IMR-90 (cell line): Measurements from ENCODE around the gene FBXW7. TPM values are rescaled to one million over a fixed set of nuclear protein-coding genes. Genes with fewer than 3 reads are reported as not detected.

Experiments used
- ATAC-seq: fragments of 200-7000 bp; cut with Tn5 transposase; 2 replicates; pipeline ENCODE4 v1.9.1; 2020; ENCODE audit warnings: low read depth, mild to moderate bottlenecking, moderate library complexity
- BruUV-seq: library from RNA; stranded (reverse); fragments of 400-500 nt; replicated peaks from 2 replicates; lab custom pipeline; 2021; lab: Mats Ljungman, UMichigan
- CTCF ChIA-PET: fragments of 300-600 bp; formaldehyde crosslinking; extraction: SDS; loops from one replicate; lab custom pipeline; 2021; ENCODE audit warnings: antibody characterized with exemption; lab: Yijun Ruan, JAX
- POLR2A ChIA-PET: fragments of 300-600 bp; sonication (Branson Sonifier 250); formaldehyde crosslinking; loops from one replicate; lab custom pipeline; 2022; ENCODE audit warnings: antibody characterized with exemption; ENCODE audit not compliant: unreplicated experiment; lab: Charles Lee
- DNase-seq: peaks from one replicate; pipeline ENCODE4 v3.0.0; 2013
- H2AFZ ChIP-seq: replicated peaks from 2 replicates; pipeline ENCODE3; 2013; ENCODE audit warnings: low read length, mild to moderate bottlenecking; ENCODE audit not compliant: poor library complexity
- H2AK5ac ChIP-seq: 2 replicates; pipeline ENCODE4 v1.6.1; 2013; ENCODE audit warnings: low read depth, low read length, inconsistent platforms
- H2AK9ac ChIP-seq: replicated peaks from 2 replicates; pipeline ENCODE3; 2013; ENCODE audit warnings: mild to moderate bottlenecking, low read depth, low read length, moderate library complexity; ENCODE audit not compliant: poor library complexity
- H2BK120ac ChIP-seq: 2 replicates; pipeline ENCODE4 v1.6.1; 2013; ENCODE audit warnings: low read depth, low read length, inconsistent platforms
- H2BK15ac ChIP-seq: 3 replicates; pipeline ENCODE4 v1.6.1; 2013; ENCODE audit warnings: low read depth, low read length, inconsistent platforms
- H2BK20ac ChIP-seq: 2 replicates; pipeline ENCODE4 v1.6.1; 2013; ENCODE audit warnings: low read depth, mild to moderate bottlenecking, inconsistent platforms, low read length, moderate library complexity
- H2BK5ac ChIP-seq: 2 replicates; pipeline ENCODE4 v1.6.1; 2013; ENCODE audit warnings: mild to moderate bottlenecking, low read depth, low read length, inconsistent platforms; ENCODE audit not compliant: poor library complexity, severe bottlenecking
- H3K14ac ChIP-seq: replicated peaks from 2 replicates; pipeline ENCODE4 v1.6.1; 2013; ENCODE audit warnings: low read depth, low read length, inconsistent platforms
- H3K18ac ChIP-seq: 2 replicates; pipeline ENCODE4 v1.6.1; 2013; ENCODE audit warnings: low read depth, low read length, control low read depth
- H3K23ac ChIP-seq: 2 replicates; pipeline ENCODE4 v1.6.1; 2013; ENCODE audit warnings: low read depth, low read length, inconsistent platforms
- H3K27ac ChIP-seq: 2 replicates; pipeline ENCODE4 v1.5.1; 2013; ENCODE audit warnings: mild to moderate bottlenecking, control low read depth, low read length; ENCODE audit not compliant: insufficient read depth
- H3K27me3 ChIP-seq: 2 replicates; pipeline ENCODE4 v1.6.1; 2013; ENCODE audit warnings: low read length; ENCODE audit not compliant: control insufficient read depth, insufficient read depth
- H3K36me3 ChIP-seq: 2 replicates; pipeline ENCODE4 v1.6.1; 2013; ENCODE audit warnings: low read length, mixed read lengths; ENCODE audit not compliant: control insufficient read depth, insufficient read depth
- H3K4ac ChIP-seq: 2 replicates; pipeline ENCODE4 v1.6.1; 2013; ENCODE audit warnings: low read depth, low read length, inconsistent platforms
- H3K4me1 ChIP-seq: 2 replicates; pipeline ENCODE4 v1.6.1; 2013; ENCODE audit warnings: low read length, mixed read lengths; ENCODE audit not compliant: control insufficient read depth, insufficient read depth
- H3K4me2 ChIP-seq: 2 replicates; pipeline ENCODE4 v1.6.1; 2013; ENCODE audit warnings: low read depth, mild to moderate bottlenecking, control low read depth, low read length, moderate library complexity
- H3K4me3 ChIP-seq: 2 replicates; pipeline ENCODE4 v1.5.1; 2013; ENCODE audit warnings: low read depth, mild to moderate bottlenecking, control low read depth, low read length, moderate library complexity; ENCODE audit not compliant: insufficient read depth
- H3K56ac ChIP-seq: 2 replicates; pipeline ENCODE4 v1.6.1; 2013; ENCODE audit warnings: low read length, inconsistent platforms; ENCODE audit not compliant: insufficient read depth; ENCODE audit errors: extremely low read depth
- H3K79me1 ChIP-seq, 2 experiments: 2 replicates each; pipeline ENCODE4 v1.6.1; 2013; ENCODE audit warnings: low read length in 2 of 2, inconsistent platforms in 1 of 2, low read depth in 1 of 2
- H3K9ac ChIP-seq: 2 replicates; pipeline ENCODE4 v1.6.1; 2013; ENCODE audit warnings: low read depth, low read length, control low read depth
- H3K9me1 ChIP-seq: 2 replicates; pipeline ENCODE4 v1.6.1; 2013; ENCODE audit warnings: low read length, inconsistent platforms; ENCODE audit not compliant: insufficient read depth
- H3K9me3 ChIP-seq: 2 replicates; pipeline ENCODE4 v1.6.1; 2013; ENCODE audit warnings: low read length; ENCODE audit not compliant: control insufficient read depth, insufficient read depth
- H4K20me1 ChIP-seq: 2 replicates; pipeline ENCODE4 v1.6.1; 2013; ENCODE audit warnings: low read length, inconsistent platforms; ENCODE audit not compliant: insufficient read depth
- H4K5ac ChIP-seq: 2 replicates; pipeline ENCODE4 v1.6.1; 2013; ENCODE audit warnings: mild to moderate bottlenecking, low read depth, low read length, control low read depth
- H4K8ac ChIP-seq, 2 experiments: 2 replicates each; pipeline ENCODE4 v1.6.1; 2013; ENCODE audit warnings: low read depth in 2 of 2, low read length in 2 of 2, control low read depth in 1 of 2, inconsistent platforms in 1 of 2
- H4K91ac ChIP-seq: 2 replicates; pipeline ENCODE4 v1.6.1; 2013; ENCODE audit warnings: low read depth, low read length, inconsistent platforms; ENCODE audit not compliant: insufficient read depth
- BHLHE40 ChIP-seq: fragments of 150-350 bp; IDR thresholded peaks from 2 replicates; pipeline ENCODE4 v1.6.1; 2016; ENCODE audit warnings: mild to moderate bottlenecking, low read depth, low read length
- CEBPB ChIP-seq: IDR thresholded peaks from 2 replicates; pipeline ENCODE4 v1.6.1; 2012; ENCODE audit warnings: low read depth, low read length, improper control_type of control experiment
- CHD1 ChIP-seq: IDR thresholded peaks from 2 replicates; pipeline ENCODE4 v1.6.1; 2012; ENCODE audit warnings: low read depth, low read length, improper control_type of control experiment
- CTCF ChIP-seq: conservative IDR thresholded peaks from 2 replicates; pipeline ENCODE4 v1.5.1; 2012; ENCODE audit warnings: mild to moderate bottlenecking, low read depth, low read length, improper control_type of control experiment
- ELK1 ChIP-seq: fragments of 150-350 bp; IDR thresholded peaks from 2 replicates; pipeline ENCODE4 v1.6.1; 2016; ENCODE audit warnings: low read depth, mild to moderate bottlenecking, low read length, moderate library complexity, borderline replicate concordance
- FOS ChIP-seq: fragments of 150-350 bp; IDR thresholded peaks from 2 replicates; pipeline ENCODE4 v1.6.1; 2016; ENCODE audit warnings: low read depth, low read length
- MAFK ChIP-seq: IDR thresholded peaks from 2 replicates; pipeline ENCODE4 v1.6.1; 2012; ENCODE audit warnings: low read depth, low read length, improper control_type of control experiment
- MAZ ChIP-seq: IDR thresholded peaks from 2 replicates; pipeline ENCODE4 v1.6.1; 2012; ENCODE audit warnings: low read depth, mild to moderate bottlenecking, low read length, improper control_type of control experiment, moderate library complexity, borderline replicate concordance
- MXI1 ChIP-seq: IDR thresholded peaks from 2 replicates; pipeline ENCODE4 v1.6.1; 2012; ENCODE audit warnings: low read depth, mild to moderate bottlenecking, low read length, moderate library complexity, borderline replicate concordance
- NFE2L2 ChIP-seq: fragments of 150-350 bp; IDR thresholded peaks from 2 replicates; pipeline ENCODE4 v1.6.1; 2016; ENCODE audit warnings: low read depth, mild to moderate bottlenecking, low read length
- POLR2A ChIP-seq: IDR thresholded peaks from 2 replicates; pipeline ENCODE4 v1.6.1; 2012; ENCODE audit warnings: mild to moderate bottlenecking, low read depth, low read length
- RAD21 ChIP-seq: IDR thresholded peaks from 2 replicates; pipeline ENCODE4 v1.6.1; 2012; ENCODE audit warnings: low read length, improper control_type of control experiment
- RCOR1 ChIP-seq: IDR thresholded peaks from 2 replicates; pipeline ENCODE4 v1.6.1; 2012; ENCODE audit warnings: mild to moderate bottlenecking, low read length, improper control_type of control experiment; ENCODE audit not compliant: insufficient replicate concordance
- RFX5 ChIP-seq: IDR thresholded peaks from 2 replicates; pipeline ENCODE4 v1.8.0; 2012; ENCODE audit warnings: low read depth, mild to moderate bottlenecking, low read length, moderate library complexity
- SMC3 ChIP-seq: fragments of 150-350 bp; IDR thresholded peaks from 2 replicates; pipeline ENCODE4 v1.6.1; 2016; ENCODE audit warnings: low read depth, mild to moderate bottlenecking, antibody characterized with exemption, low read length, moderate library complexity
- USF2 ChIP-seq: fragments of 150-350 bp; IDR thresholded peaks from 2 replicates; pipeline ENCODE4 v1.6.1; 2017; ENCODE audit warnings: mild to moderate bottlenecking, antibody characterized with exemption, low read length, low read depth
- WGBS, 2 experiments: methylation state at CpG; one replicate each; pipeline versions ENCODE4 v1.1.5 to v1.1.7; 2013; ENCODE audit warnings: missing lambda C conversion rate in 2 of 2; ENCODE audit not compliant: insufficient read length in 1 of 2; ENCODE audit errors: extremely low coverage in 2 of 2; 5-methylcytosine and 5-hydroxymethylcytosine counted together
- dilution Hi-C: fragments of 300-500 bp; cut with HindIII; formaldehyde crosslinking; loops from one replicate; pipeline ENCODE4 v1.14.3; 2018; ENCODE audit warnings: low sequenced_read_pairs; ENCODE audit not compliant: unreplicated experiment
- in situ Hi-C: fragments of 300-500 bp; cut with MboI; formaldehyde crosslinking; loops from 3 replicates; pipeline ENCODE4 v1.14.3; 2019; ENCODE audit warnings: low sequenced_read_pairs, inconsistent platforms, mixed read lengths
- intact Hi-C: fragments of 100-400 bp; cut with micrococcal nuclease; formaldehyde crosslinking; loops from 2 replicates; pipeline ENCODE4 v1.10.0; 2022
- polyA plus RNA-seq, 3 experiments: library from polyadenylated mRNA; depleted of rRNA; stranded (reverse); fragments of >200 nt; gene quantifications; 2 replicates each; pipeline ENCODE4 v1.2.3, GENCODE V29; 2012; ENCODE audit warnings: low replicate concordance in 1 of 3
- total RNA-seq: library from RNA; depleted of rRNA; stranded (reverse); fragments of >200 nt; gene quantifications from 2 replicates; pipeline ENCODE4 v1.2.3, GENCODE V29; 2012

FBXW7 gene
- total and polyA plus RNA-seq, 2 of the 4 experiments (the other 2 are of a cell fraction) = 7.2 to 27.4 TPM

GRCh38 chr4:152281211-152281610 lies 254.7 kb downstream of the FBXW7 start:
- Histone ChIP-seq H3K18ac (no peak overlapping the region), H3K4me3 (no peak overlapping the region), H2BK20ac (no peak overlapping the region), H3K27me3 (peaks cover 21% of the 10 kb centered on the region), H3K23ac (no peak overlapping the region), H2BK15ac (no peak overlapping the region), H2BK120ac (no peak overlapping the region), H3K4ac (no peak overlapping the region), H2AFZ (no peak overlapping the region), H3K56ac (no peak overlapping the region), H3K27ac (no peak overlapping the region), H2BK5ac (no peak overlapping the region), H3K9me3 (no peaks in the 10 kb centered on the region), H3K9ac (no peak overlapping the region), H4K20me1 (no peaks in the 10 kb centered on the region), H2AK5ac (no peak overlapping the region), H3K79me1 (no peaks in the 10 kb centered on the region), H4K5ac (no peak overlapping the region), H4K8ac (no peak overlapping the region), H2AK9ac (no peak overlapping the region), H4K91ac (no peak overlapping the region), H3K4me2 (no peak overlapping the region), H3K4me1 (no peaks in the 10 kb centered on the region), H3K36me3 (no peaks in the 10 kb centered on the region), H3K9me1 (no peaks in the 10 kb centered on the region), H3K14ac (no peak overlapping the region)
- BruUV-seq = no TSS peak
- TF ChIP-seq SMC3 (no peak), FOS (no peak), MXI1 (no peak), MAFK (no peak), BHLHE40 (no peak), POLR2A (no peak), CTCF (no peak), NFE2L2 (no peak), RAD21 (no peak), MAZ (no peak), ELK1 (no peak), CEBPB (no peak), RCOR1 (no peak), USF2 (no peak), RFX5 (no peak), CHD1 (no peak)
- CTCF ChIA-PET = no interaction called here
- in situ Hi-C loops = no loop called here
- ATAC-seq (no peak), DNase-seq (no peak)
- WGBS, 2 experiments = 80% methylated on average over 1 of the region's 2 CpGs; no CpG with 5 or more reads in 1 of the 2 experiments
- intact Hi-C loops = no loop called here
- POLR2A ChIA-PET = no interaction called here
- dilution Hi-C loops = no loop called here
